ENCODE results near the gene CLIC1.

GRCh38 chr6:31700740-31701401, 35.5 kb downstream of the CLIC1 start:
- TF ChIP-seq CTCF (IDR thresholded peaks at IDR 0.05) (no peak), POLR2A (IDR thresholded peaks at IDR 0.05) (no peak)
